Measurements from ENCODE around the gene CHCHD1.
"Not testable (repeated sequence)": the region's sequence is repeated elsewhere in the genome, so short reads cannot be mapped to it uniquely, and the experiment has no call there.

The CHCHD1 gene

DNA sequence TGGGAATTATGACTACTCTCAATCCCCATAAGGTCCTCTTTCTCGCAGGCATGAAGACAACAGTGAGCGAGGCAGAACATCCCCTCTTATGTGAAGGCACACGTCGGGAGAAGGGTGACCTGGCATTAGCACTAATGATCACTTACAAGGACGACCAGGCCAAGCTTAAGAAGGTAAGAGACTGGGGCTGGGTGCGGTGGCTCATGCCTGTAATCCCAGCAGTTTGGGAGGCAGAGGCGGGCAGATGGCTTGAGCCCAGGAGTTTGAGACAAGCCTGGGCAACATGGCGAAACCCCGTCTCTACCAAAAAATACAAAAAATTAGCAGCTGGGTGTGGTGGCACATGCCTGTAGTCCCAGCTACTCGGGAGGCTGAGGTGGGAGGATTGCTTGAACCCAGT lies 13.6 kb downstream of the CHCHD1 start:
- not testable (repeated sequence) for DNase-seq

DNA sequence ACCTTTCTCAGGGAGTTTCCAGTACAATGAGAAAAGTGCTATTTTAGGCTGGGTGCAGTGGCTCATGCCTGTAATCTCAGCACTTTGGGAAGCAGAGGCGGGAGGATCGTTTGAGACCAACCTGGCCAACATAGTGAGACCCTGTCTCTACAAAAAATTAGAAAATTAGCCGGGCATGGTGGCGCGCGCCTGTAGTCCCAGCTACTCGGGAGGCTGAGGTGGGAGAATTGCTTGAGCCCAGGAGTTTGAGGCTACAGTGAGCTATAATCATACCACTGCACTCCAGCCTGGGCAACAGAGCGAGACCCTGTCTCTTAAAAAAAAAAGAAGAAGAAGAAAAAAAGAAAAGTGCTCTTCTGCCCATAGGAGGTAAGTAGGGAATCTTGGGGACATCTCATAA lies 14.2 kb downstream of the CHCHD1 start:
- DNase-seq = not testable (repeated sequence)

GRCh38 chr10:73796766-73797165 lies 14.9 kb downstream of the CHCHD1 start:
- DNase-seq = no peak

GRCh38 chr10:73797324-73798025 lies 15.6 kb downstream of the CHCHD1 start:
- no peak for DNase-seq

DNA sequence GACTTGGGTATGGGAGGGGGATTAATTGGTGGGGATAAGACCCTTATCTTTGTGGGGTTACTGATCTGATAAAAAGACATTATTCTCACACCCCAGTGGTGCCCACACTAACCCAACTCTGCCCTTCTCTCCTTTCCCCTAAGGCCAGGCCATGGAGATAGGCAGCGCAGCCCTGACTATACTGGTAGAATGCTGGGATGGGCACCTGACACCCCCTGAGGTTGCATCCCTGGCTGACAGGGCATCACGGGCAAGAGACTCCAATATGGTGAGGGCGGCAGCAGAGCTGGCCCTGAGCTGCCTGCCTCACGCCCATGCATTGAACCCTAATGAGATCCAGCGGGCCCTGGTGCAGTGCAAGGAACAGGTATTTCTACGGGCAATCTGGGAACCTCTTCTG lies 16.2 kb downstream of the CHCHD1 start:
- DNase-seq = no peak

- no peak for DNase-seq
Measured at GRCh38 chr10:73798927-73799560, 17.2 kb downstream of the CHCHD1 start.

- DNase-seq = no peak
Measured at GRCh38 chr10:73799899-73800559, 18.2 kb downstream of the CHCHD1 start.

DNA sequence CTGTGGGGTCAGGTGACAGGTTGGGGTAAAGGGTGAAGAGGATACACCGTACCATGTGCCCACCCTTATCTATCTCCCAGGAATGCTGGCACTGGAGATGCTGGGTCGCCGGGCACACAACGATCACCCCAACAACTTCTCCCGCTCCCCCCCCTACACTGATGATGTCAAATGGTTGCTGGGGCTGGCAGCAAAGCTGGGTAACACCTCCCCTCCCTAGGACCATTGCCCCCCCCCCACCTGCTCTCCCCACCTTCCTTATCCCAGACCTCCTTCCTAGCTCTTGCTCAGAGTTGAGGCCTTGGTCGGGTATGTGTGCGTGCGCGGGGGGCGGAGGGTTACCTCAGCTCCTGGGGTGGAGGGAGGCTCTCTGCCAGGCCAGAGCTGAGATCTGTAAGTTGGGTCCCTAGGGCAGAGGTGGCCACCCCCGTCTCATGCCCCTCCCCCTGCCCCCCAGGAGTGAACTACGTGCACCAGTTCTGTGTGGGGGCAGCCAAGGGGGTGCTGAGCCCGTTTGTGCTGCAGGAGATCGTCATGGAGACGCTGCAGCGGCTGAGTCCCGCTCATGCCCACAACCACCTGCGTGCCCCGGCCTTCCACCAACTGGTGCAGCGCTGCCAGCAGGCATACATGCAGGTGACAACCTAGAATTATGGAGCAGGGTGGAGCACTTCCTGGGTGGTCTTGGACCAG lies 18.9 kb downstream of the CHCHD1 start:
- no peak for DNase-seq

GRCh38 chr10:73801253-73801590 lies 19.4 kb downstream of the CHCHD1 start:
- no peak for DNase-seq

DNA sequence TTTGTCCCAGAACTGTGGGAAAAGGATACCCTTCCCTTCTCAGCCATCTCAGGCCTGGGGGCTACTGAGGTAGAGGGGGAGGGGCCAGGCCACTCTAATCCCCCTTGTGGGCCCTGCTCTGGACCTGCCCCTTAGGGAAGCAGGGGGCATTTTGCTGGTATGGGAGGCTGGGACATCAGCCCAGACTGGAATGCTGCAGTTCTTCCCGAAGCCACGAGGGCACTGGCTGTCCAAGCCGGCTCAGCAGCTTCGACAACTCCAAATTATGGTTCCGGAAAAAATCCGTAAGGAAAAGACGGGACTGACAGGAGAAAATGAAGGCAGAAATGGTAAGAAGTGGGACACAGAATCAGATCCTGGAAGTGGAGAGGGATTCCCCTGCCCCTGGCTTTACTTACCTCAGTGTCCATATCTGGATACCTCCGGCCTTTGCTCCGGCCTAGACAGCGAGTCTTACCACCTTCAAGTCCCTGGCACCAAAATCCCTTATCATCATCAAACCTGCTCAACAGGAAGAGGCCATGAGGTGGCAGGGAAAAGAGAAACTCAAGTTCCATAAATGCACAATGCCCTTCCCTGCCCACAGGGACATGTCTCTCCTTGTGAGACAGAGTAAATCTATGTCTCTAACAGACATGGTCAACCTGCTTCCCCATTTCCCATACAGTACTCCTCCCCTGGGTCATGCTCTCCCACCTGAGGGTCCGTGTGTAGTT lies 20.6 kb downstream of the CHCHD1 start:
- no peak for DNase-seq

- no peak for DNase-seq
Measured at GRCh38 chr10:73803680-73804286, 21.9 kb downstream of the CHCHD1 start.

DNA sequence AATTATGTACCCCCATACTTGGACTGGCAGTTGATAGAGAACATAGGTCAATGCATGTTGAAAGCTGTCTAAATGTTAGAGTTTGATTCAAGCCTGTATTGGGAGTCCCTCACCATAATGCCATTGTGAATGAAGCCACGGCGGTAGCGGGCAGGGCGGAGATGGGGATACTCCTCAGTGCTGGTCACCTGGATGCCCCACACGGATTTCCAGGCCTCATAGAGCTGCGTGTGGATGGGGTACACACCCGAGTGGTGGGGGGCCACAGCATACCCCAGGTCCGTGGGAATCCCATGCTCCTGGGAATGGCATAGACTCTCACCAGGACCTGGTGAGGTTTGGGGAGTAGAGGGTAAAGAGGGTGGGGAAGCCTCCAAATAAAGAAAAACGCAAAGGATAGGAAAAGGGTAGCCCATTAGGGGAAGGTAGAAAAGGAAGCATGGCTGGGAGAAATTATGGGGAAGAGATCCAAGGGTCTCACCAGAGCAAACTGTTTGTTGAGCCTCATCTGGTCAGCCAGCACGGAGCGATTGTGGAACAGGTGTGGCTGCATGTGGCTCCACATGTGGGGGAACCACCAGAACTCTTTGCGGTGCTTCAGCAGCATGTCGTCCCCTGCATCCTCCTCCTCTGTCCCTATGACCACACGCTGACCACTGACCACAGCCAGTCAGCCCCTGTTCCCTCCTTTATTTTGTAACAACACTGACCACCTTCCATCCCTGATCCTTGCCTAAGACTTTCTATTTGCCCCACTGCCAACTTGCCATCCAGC lies 24.5 kb downstream of the CHCHD1 start:
- DNase-seq = no peak

- DNase-seq = no peak
Measured at GRCh38 chr10:73807471-73807870, 25.6 kb downstream of the CHCHD1 start.

DNA sequence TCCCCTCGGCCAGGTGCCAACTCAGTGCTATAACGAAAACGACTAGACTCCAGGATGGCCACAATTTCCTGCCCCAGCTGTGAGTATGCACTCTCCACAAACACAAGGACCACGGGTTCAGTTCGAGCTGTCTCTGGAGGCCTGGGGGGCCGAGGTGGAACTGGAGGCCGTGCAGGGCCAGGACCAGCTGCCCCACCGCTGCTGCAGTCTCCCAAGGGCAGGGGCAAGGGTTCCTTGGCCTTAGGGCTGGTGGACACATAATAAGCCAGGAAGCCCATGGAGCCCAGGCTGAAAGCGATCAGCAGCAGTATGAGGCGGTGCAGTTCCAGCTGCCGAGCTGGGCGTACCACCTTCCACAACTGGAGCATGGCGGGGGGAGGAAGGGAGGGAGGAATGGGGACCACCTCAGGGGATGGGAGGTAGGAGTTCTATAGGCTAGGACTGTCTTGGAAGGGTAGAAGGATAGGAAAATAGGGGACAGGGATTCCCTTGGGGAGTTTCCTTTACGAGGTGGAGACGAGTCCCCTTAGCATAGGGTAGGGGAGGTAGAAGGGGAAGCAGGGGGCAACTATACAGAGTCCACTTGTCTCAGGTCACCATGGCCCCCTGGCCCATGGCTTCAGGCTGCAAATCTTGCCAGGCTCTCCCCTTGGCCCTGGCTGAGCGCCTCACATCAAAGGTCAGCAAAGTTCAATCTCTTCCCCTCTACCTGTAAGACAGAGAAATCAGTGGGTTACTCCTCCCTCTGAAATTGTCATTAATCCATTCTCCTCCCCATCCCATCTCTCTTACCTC lies 26.4 kb downstream of the CHCHD1 start:
- no peak for DNase-seq

GRCh38 chr10:73809061-73809818 lies 27.4 kb downstream of the CHCHD1 start:
- DNase-seq = no peak

DNA sequence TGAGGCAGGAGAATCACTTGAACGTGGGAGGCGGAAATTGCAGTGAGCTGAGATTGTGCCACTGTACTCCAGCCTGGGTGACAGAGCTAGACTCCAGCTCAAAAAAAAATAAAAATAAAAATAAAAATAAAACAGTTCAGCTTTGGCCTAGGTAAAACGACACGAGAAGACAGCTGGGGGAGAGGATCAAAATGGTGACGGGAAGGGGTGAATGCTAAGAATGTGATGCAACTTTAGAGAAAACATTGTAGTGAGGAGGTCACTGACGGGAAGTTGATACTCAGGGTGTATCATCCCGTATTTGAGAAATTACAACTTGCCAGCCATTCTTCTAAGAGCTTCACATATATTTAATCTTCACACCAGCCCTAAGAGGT lies 28.5 kb downstream of the CHCHD1 start:
- DNase-seq = no peak

- DNase-seq = peak; percentile 43
Measured at GRCh38 chr10:73810735-73811465, 29.1 kb downstream of the CHCHD1 start.

DNA sequence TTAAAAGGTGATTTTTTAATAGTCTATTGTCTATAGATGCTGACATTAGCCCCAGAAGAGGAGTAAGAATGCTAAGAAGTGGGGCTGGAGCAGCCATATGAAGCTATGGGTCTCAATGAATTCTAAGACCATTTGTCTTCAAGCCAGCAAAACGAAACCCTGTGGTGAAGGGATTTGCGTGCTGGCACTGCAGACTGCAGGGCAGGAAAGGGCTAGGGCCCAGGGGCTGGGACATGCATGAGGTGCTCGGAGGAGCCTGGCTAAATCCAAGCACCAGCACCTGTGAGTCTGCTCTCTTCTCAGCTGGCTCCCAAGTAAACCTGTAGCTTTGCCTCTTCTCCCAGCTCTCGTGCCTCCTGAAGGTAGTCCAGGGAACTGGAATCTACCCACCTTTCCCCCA lies 30.8 kb downstream of the CHCHD1 start:
- no peak for DNase-seq

DNA sequence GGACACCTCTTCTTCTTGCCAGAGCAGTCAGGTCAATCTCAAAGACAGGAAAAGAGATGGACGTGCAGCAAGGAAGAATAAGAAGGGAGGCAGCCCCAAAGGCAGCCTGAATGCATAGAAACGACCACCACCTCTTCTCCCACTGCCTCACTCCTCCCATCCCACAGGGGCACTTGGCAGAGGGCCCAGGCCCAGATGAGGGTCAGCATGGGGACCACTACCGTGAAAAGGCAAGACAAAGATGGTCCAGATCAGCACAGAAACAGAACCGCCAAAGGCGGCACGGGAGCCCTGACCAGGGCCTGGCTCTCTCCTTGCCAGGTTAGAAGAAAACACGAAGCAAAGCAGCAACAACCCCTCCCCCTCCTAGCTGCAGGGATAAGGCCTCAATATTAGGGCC lies 31.5 kb downstream of the CHCHD1 start:
- DNase-seq = no peak

Measured in effector CD8-positive, alpha-beta T cell (primary cell).